K562 (cell line): ENCODE results near the gene FOXE1. TPM values are rescaled to one million over a fixed set of nuclear protein-coding genes. Genes with fewer than 3 reads are reported as not detected.

Experiments
- ATAC-seq: fragments of 200-7000 bp; cut with Tn5 transposase; 3 replicates; pipeline ENCODE4 v1.9.1; 2020; ENCODE audit warnings: moderate library complexity
- BruUV-seq: library from RNA; stranded (reverse); fragments of 400-500 nt; replicated peaks from 2 replicates; lab custom pipeline; 2021; lab: Mats Ljungman, UMichigan
- CTCF ChIA-PET: fragments of 300-600 bp; formaldehyde crosslinking; extraction: SDS; loops from one replicate; lab custom pipeline; 2021; ENCODE audit warnings: low intra/inter-chr PET ratio; lab: Yijun Ruan, JAX
- POLR2A ChIA-PET: fragments of 300-600, 350-650 bp; sonication (Branson Sonifier 250); formaldehyde crosslinking; extraction: SDS; loops from one replicate; lab custom pipeline; 2021; ENCODE audit warnings: antibody characterized with exemption, inconsistent platforms; lab: Yijun Ruan, JAX
- DNase-seq, 4 experiments: peaks; one replicate each; pipeline versions ENCODE4 v3.0.0 to v3.0.0-alpha.2; 2011 to 2018; ENCODE audit warnings: low spot score in 3 of 4, mixed read lengths in 3 of 4; ENCODE audit errors: extremely low read depth in 1 of 4
- FAIRE-seq: peaks from 2 replicates; lab custom pipeline; 2011; peaks lifted over from hg19 to GRCh38; lab: Jason Lieb, UNC
- H2AFZ ChIP-seq: 2 replicates; pipeline ENCODE4 v1.6.0; 2011; ENCODE audit warnings: low read depth, low read length, control low read depth, inconsistent platforms
- H3K27ac ChIP-seq: fragments of 200-600 bp; 3 replicates; pipeline ENCODE4 v1.8.0; 2011; ENCODE audit warnings: low read depth, mild to moderate bottlenecking, control low read depth, inconsistent platforms, low read length, moderate library complexity, mixed read lengths; ENCODE audit errors: extremely low read depth
- H3K27me3 ChIP-seq, 2 experiments: fragments of 300-600 bp in 1 of 2; 2 replicates in 1 of 2; 3 replicates in 1 of 2; pipeline versions ENCODE4 v1.6.0 to v1.8.0; 2011; ENCODE audit warnings: inconsistent platforms in 2 of 2, low read length in 2 of 2, mild to moderate bottlenecking in 1 of 2, mixed read lengths in 1 of 2, moderate library complexity in 1 of 2; ENCODE audit not compliant: control insufficient read depth in 2 of 2, insufficient read depth in 2 of 2
- H3K36me3 ChIP-seq: fragments of 300-600 bp; 3 replicates; pipeline ENCODE4 v1.8.0; 2011; ENCODE audit warnings: mild to moderate bottlenecking, low read length, inconsistent platforms; ENCODE audit not compliant: control insufficient read depth, insufficient read depth
- H3K4me1 ChIP-seq, 2 experiments: fragments of 200-600 bp in 1 of 2; replicated peaks in 1 of 2; 2 replicates in 1 of 2; 3 replicates in 1 of 2; pipeline versions ENCODE4 v1.5.1 to v1.8.0; 2011; ENCODE audit warnings: inconsistent platforms in 2 of 2, low read length in 2 of 2, mild to moderate bottlenecking in 1 of 2, mixed read lengths in 1 of 2, moderate library complexity in 1 of 2; ENCODE audit not compliant: control insufficient read depth in 2 of 2, insufficient read depth in 2 of 2
- H3K4me2 ChIP-seq: 2 replicates; pipeline ENCODE4 v1.6.1; 2011; ENCODE audit warnings: low read length, control low read depth, inconsistent platforms, mixed read lengths; ENCODE audit not compliant: insufficient read depth
- H3K4me3 ChIP-seq: fragments of 200-600 bp; sonication (generic), shearing (Covaris generic); 2 replicates; pipeline ENCODE4 v1.5.1; 2016; ENCODE audit warnings: control low read depth, inconsistent platforms
- H3K79me2 ChIP-seq: fragments of 200-600 bp; 3 replicates; pipeline ENCODE4 v1.8.0; 2011; ENCODE audit warnings: low read length, inconsistent platforms; ENCODE audit not compliant: control insufficient read depth, insufficient read depth
- H3K9ac ChIP-seq, 2 experiments: 2 replicates each; pipeline versions ENCODE4 v1.6.0 to v1.6.1; 2011; ENCODE audit warnings: low read depth in 2 of 2, low read length in 2 of 2, control low read depth in 1 of 2, inconsistent platforms in 1 of 2, mild to moderate bottlenecking in 1 of 2, mixed read lengths in 1 of 2; ENCODE audit not compliant: insufficient read depth in 1 of 2
- H3K9me1 ChIP-seq: one replicate; pipeline ENCODE4 v1.6.0; 2011; ENCODE audit warnings: inconsistent platforms, mild to moderate bottlenecking, low read length, moderate library complexity; ENCODE audit not compliant: control insufficient read depth, insufficient read depth
- H3K9me3 ChIP-seq: replicated peaks from 2 replicates; pipeline ENCODE4 v1.5.1; 2011; ENCODE audit warnings: low read depth, low read length, inconsistent platforms; ENCODE audit not compliant: control insufficient read depth, insufficient read depth
- H4K20me1 ChIP-seq: replicated peaks from 2 replicates; pipeline ENCODE4 v1.6.1; 2011; ENCODE audit warnings: low read length, inconsistent platforms, mixed read lengths; ENCODE audit not compliant: control insufficient read depth, insufficient read depth
- CBX5 ChIP-seq: IDR thresholded peaks from 2 replicates; pipeline ENCODE4 v1.6.1; 2014; ENCODE audit warnings: low read depth, borderline replicate concordance
- CEBPG ChIP-seq, 3 experiments: fragments of 200-800 bp in 1 of 3; sonication (Bioruptor generic) in 1 of 3; sonication (generic) in 1 of 3; formaldehyde crosslinking in 1 of 3; IDR thresholded peaks in 2 of 3; conservative IDR thresholded peaks in 1 of 3; 2 replicates each; pipeline versions ENCODE4 v1.6.1 to v1.8.0; 2016 to 2022; ENCODE audit warnings: missing compliant biosample characterization in 2 of 3, missing genetic modification characterization in 2 of 3, mild to moderate bottlenecking in 1 of 3, missing genetic modification reagents in 1 of 3
- GTF2F1 ChIP-seq: IDR thresholded peaks from 2 replicates; pipeline ENCODE4 v1.6.1; 2011; ENCODE audit warnings: low read depth, low read length, improper control_type of control experiment
- KLF16 ChIP-seq: IDR thresholded peaks from 2 replicates; pipeline ENCODE4 v1.6.1; 2016; ENCODE audit warnings: antibody characterized with exemption
- POU5F1 ChIP-seq: fragments of 150-350 bp; IDR thresholded peaks from 2 replicates; pipeline ENCODE4 v1.6.1; 2014; ENCODE audit warnings: borderline replicate concordance, low read length, low read depth, mild to moderate bottlenecking; ENCODE audit not compliant: partially characterized antibody
- SOX6 ChIP-seq: fragments of 450-650 bp; IDR thresholded peaks from 2 replicates; pipeline ENCODE4 v1.6.1; 2014; ENCODE audit warnings: mild to moderate bottlenecking
- ZC3H8 ChIP-seq: fragments of 450-650 bp; IDR thresholded peaks from 2 replicates; pipeline ENCODE4 v1.6.1; 2017
- ZKSCAN8 ChIP-seq: fragments of 200-800 bp; sonication (Bioruptor generic); IDR thresholded peaks from 2 replicates; pipeline ENCODE4 v1.6.1; 2016; ENCODE audit warnings: missing genetic modification characterization, missing compliant biosample characterization
- ZNF232 ChIP-seq: sonication (generic); formaldehyde crosslinking; IDR thresholded peaks from 2 replicates; pipeline ENCODE4 v1.8.0; 2022; ENCODE audit warnings: mild to moderate bottlenecking, missing genetic modification reagents
- ZNF239 ChIP-seq: fragments of 250-450 bp; sonication (Bioruptor Pico); IDR thresholded peaks from 2 replicates; pipeline ENCODE4 v1.4.0; 2020; ENCODE audit warnings: mild to moderate bottlenecking
- ZNF24 ChIP-seq: fragments of 450-650 bp; IDR thresholded peaks from 2 replicates; pipeline ENCODE4 v1.6.1; 2016
- ZNF583 ChIP-seq: fragments of 250-450 bp; sonication (Bioruptor Pico); IDR thresholded peaks from 2 replicates; pipeline ENCODE4 v1.4.0; 2020
- ZNF668 ChIP-seq: fragments of 250-450 bp; sonication (Bioruptor Pico); IDR thresholded peaks from 2 replicates; pipeline ENCODE4 v1.8.0; 2022; ENCODE audit warnings: mild to moderate bottlenecking, inconsistent platforms
- WGBS: fragments of 100-300 bp; shearing (Covaris generic); methylation state at CpG from one replicate; pipeline ENCODE4 v1.1.6; 2016; ENCODE audit warnings: low coverage, mixed read lengths; ENCODE audit not compliant: insufficient coverage; ENCODE audit errors: missing lambda C conversion rate; 5-methylcytosine and 5-hydroxymethylcytosine counted together
- in situ Hi-C: fragments of 300-500 bp; cut with MboI; formaldehyde crosslinking; loops from 4 replicates; pipeline ENCODE4 v1.15.0; 2018; ENCODE audit warnings: inconsistent platforms, mixed read lengths
- intact Hi-C: fragments of 100-400 bp; cut with micrococcal nuclease; formaldehyde crosslinking; loops from 2 replicates; pipeline ENCODE4 v1.14.2; 2022
- polyA plus RNA-seq, 8 experiments: library from polyadenylated mRNA; depleted of rRNA in 4 of 8; stranded (reverse) in 5 of 8; unstranded in 3 of 8; fragments of >200 nt; fragmentation: Nextera tagmentation in 2 of 8; fragmentation: Illumina TruSeq in 1 of 8; extraction: Ambion mirVana in 2 of 8; extraction: Trizol in 1 of 8; gene quantifications; 2 replicates each; pipeline versions ENCODE4 v1.2.1 to v1.2.3, GENCODE V29; 2011 to 2014; ENCODE audit warnings: inconsistent platforms in 1 of 8, missing spikeins in 1 of 8
- total RNA-seq, 7 experiments: library from RNA; depleted of rRNA in 6 of 7; stranded (reverse); fragments of >200 nt in 6 of 7; fragmentation: Illumina TruSeq in 2 of 7; extraction: Trizol in 2 of 7; gene quantifications; 2 replicates each; pipeline versions ENCODE4 v1.2.1 to v1.2.3, GENCODE V29; 2011 to 2021; ENCODE audit warnings: low replicate concordance in 1 of 7
- TF ChIP-seq, protein P1 (sequence below): fragments of 250-450 bp; sonication (Bioruptor Pico); IDR thresholded peaks from 2 replicates; pipeline ENCODE4 v1.4.0; 2020; ENCODE audit warnings: mild to moderate bottlenecking, moderate library complexity, borderline replicate concordance
- TF ChIP-seq, protein P2 (sequence below): fragments of 250-450 bp; sonication (Bioruptor Pico); IDR thresholded peaks from 2 replicates; pipeline ENCODE4 v1.8.0; 2021; ENCODE audit warnings: mild to moderate bottlenecking, moderate library complexity
- TF ChIP-seq, protein P3 (sequence below): fragments of 450-650 bp; formaldehyde crosslinking; IDR thresholded peaks from 2 replicates; pipeline ENCODE4 v1.4.0; 2020; ENCODE audit warnings: mild to moderate bottlenecking, mixed read lengths
- TF ChIP-seq, protein P4 (sequence below): fragments of 200-800 bp; sonication (Bioruptor generic); IDR thresholded peaks from 2 replicates; pipeline ENCODE4 v1.6.1; 2017; ENCODE audit warnings: missing genetic modification characterization, missing compliant biosample characterization

Gene FOXE1
- total and polyA plus RNA-seq, 9 of the 15 experiments (the other 6 are each of a cell fraction or from before 2014, with no cell fraction given), result not detected

DNA sequence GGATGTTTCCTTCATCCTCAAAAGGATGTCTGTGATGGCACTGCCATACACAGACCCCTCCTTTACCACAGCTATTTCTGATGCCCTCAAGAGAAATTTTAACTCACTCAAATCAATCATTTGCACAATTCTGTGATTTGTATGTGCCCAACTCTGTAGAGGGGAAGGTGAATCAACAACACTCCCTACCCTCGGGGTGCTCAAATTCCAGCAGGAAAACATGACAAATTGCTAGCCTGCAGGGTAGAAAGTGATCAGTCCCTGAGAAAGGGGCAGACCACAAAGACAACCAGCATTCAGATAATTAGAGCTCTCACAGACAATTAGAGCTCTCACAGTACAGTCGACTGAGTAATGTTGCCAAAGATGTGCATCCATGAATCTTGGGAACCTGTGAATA, 45.3 kb upstream of the FOXE1 start:
- no TSS peak for BruUV-seq
- no peaks in the 10 kb centered on the region for H4K20me1 ChIP-seq
- no peaks in the 10 kb centered on the region for H3K9me3 ChIP-seq
- peaks cover 2 to 10% of the 10 kb centered on the region in 2 experiments; a peak in 3 of 5 replicates for H3K4me1 ChIP-seq
- DNase-seq (no peak), ATAC-seq (no peak), FAIRE-seq (no peak)
- H3K4me2 ChIP-seq, result no peak overlapping the region
- intact Hi-C loops, result loop anchor here (10.0 kb wide), 1 partner anchor 93 kb away; no protein-coding TSS in a partner anchor
- H3K36me3 ChIP-seq, result no peaks in the 10 kb centered on the region
- H3K4me3 ChIP-seq, result no peak overlapping the region
- H3K9me1 ChIP-seq, result no peaks in the 10 kb centered on the region
- H3K27ac ChIP-seq, result no peak overlapping the region
- ChIA-PET CTCF (no interaction called here), POLR2A (interaction anchor here (1.0 kb wide), 1 partner anchor 9 kb away, joined by 4 read pairs; no protein-coding TSS in a partner anchor)
- H3K79me2 ChIP-seq, result no peaks in the 10 kb centered on the region
- peaks cover 0 to 17% of the 10 kb centered on the region in 2 experiments; a peak in 2 of 5 replicates for H3K27me3 ChIP-seq
- 0% methylated on average over 2 of the region's 2 CpGs for WGBS
- no peak overlapping the region for H3K9ac ChIP-seq
- no peak overlapping the region for H2AFZ ChIP-seq
- in situ Hi-C loops, result no loop called here
- TF ChIP-seq, protein P1, sequence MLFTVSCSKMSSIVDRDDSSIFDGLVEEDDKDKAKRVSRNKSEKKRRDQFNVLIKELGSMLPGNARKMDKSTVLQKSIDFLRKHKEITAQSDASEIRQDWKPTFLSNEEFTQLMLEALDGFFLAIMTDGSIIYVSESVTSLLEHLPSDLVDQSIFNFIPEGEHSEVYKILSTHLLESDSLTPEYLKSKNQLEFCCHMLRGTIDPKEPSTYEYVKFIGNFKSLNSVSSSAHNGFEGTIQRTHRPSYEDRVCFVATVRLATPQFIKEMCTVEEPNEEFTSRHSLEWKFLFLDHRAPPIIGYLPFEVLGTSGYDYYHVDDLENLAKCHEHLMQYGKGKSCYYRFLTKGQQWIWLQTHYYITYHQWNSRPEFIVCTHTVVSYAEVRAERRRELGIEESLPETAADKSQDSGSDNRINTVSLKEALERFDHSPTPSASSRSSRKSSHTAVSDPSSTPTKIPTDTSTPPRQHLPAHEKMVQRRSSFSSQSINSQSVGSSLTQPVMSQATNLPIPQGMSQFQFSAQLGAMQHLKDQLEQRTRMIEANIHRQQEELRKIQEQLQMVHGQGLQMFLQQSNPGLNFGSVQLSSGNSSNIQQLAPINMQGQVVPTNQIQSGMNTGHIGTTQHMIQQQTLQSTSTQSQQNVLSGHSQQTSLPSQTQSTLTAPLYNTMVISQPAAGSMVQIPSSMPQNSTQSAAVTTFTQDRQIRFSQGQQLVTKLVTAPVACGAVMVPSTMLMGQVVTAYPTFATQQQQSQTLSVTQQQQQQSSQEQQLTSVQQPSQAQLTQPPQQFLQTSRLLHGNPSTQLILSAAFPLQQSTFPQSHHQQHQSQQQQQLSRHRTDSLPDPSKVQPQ, result no peak
- TF ChIP-seq SOX6 (no peak), ZNF583 (CRISPR knock-in tag) (no peak), GTF2F1 (no peak), ZNF24 (no peak), ZKSCAN8 (CRISPR knock-in tag) (no peak), KLF16 (no peak), ZNF668 (CRISPR knock-in tag) (no peak), CEBPG (CRISPR knock-in tag; IDR thresholded peaks at IDR 0.05) (no peak), CEBPG (tag; conservative IDR thresholded peaks at IDR 0.05 in 1 of 2, IDR thresholded peaks at IDR 0.05 in 1 of 2) (no peak), CBX5 (no peak), ZC3H8 (no peak), POU5F1 (no peak), ZNF232 (CRISPR knock-in tag) (no peak), ZNF239 (no peak)
- TF ChIP-seq, protein P2, sequence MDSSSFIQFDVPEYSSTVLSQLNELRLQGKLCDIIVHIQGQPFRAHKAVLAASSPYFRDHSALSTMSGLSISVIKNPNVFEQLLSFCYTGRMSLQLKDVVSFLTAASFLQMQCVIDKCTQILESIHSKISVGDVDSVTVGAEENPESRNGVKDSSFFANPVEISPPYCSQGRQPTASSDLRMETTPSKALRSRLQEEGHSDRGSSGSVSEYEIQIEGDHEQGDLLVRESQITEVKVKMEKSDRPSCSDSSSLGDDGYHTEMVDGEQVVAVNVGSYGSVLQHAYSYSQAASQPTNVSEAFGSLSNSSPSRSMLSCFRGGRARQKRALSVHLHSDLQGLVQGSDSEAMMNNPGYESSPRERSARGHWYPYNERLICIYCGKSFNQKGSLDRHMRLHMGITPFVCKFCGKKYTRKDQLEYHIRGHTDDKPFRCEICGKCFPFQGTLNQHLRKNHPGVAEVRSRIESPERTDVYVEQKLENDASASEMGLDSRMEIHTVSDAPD (CRISPR knock-in tag), result no peak
- TF ChIP-seq, protein P3, sequence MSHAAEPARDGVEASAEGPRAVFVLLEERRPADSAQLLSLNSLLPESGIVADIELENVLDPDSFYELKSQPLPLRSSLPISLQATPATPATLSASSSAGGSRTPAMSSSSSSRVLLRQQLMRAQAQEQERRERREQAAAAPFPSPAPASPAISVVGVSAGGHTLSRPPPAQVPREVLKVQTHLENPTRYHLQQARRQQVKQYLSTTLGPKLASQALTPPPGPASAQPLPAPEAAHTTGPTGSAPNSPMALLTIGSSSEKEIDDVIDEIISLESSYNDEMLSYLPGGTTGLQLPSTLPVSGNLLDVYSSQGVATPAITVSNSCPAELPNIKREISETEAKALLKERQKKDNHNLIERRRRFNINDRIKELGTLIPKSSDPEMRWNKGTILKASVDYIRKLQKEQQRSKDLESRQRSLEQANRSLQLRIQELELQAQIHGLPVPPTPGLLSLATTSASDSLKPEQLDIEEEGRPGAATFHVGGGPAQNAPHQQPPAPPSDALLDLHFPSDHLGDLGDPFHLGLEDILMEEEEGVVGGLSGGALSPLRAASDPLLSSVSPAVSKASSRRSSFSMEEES (CRISPR knock-in tag), result no peak
- TF ChIP-seq, protein P4, sequence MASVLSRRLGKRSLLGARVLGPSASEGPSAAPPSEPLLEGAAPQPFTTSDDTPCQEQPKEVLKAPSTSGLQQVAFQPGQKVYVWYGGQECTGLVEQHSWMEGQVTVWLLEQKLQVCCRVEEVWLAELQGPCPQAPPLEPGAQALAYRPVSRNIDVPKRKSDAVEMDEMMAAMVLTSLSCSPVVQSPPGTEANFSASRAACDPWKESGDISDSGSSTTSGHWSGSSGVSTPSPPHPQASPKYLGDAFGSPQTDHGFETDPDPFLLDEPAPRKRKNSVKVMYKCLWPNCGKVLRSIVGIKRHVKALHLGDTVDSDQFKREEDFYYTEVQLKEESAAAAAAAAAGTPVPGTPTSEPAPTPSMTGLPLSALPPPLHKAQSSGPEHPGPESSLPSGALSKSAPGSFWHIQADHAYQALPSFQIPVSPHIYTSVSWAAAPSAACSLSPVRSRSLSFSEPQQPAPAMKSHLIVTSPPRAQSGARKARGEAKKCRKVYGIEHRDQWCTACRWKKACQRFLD, result no peak
